ENCODE data around the gene TPD52L3.

TPD52L3 gene

GRCh38 chr9:6356441-6356840 is 28.3 kb downstream of the TPD52L3 start:
- Histone ChIP-seq H3K9me3 (replicated peaks in 1 of 2; ENCODE audit: control insufficient read depth in 2 of 2, insufficient read depth in 1 of 2, low read depth in 1 of 2, low read length in 2 of 2) (no peaks in the 10 kb centered on the region), H3K27ac (replicated peaks; ENCODE audit: low read length) (no peak overlapping the region), H2BK15ac (ENCODE audit: low read length) (no peak overlapping the region), H3K4me1 (ENCODE audit: control insufficient read depth in 2 of 2, insufficient read depth in 1 of 2, low read depth in 1 of 2, low read length in 2 of 2) (no peaks in the 10 kb centered on the region), H2BK12ac (ENCODE audit: low read length) (no peak overlapping the region), H2BK5ac (ENCODE audit: low read length) (no peak overlapping the region), H2AFZ (ENCODE audit: low read length) (no peak overlapping the region), H4K91ac (ENCODE audit: low read depth, low read length, poor library complexity) (no peak overlapping the region), H2AK5ac (ENCODE audit: low read depth, low read length) (no peak overlapping the region), H3K4me3 (ENCODE audit: low read length in 2 of 2) (no peak overlapping the region), H3K4ac (ENCODE audit: low read length) (no peak overlapping the region), H2BK120ac (ENCODE audit: low read depth, low read length) (no peak overlapping the region), H3K9ac (ENCODE audit: low read depth, low read length, poor library complexity) (no peak overlapping the region), H3K79me1 (ENCODE audit: low read depth, low read length) (no peaks in the 10 kb centered on the region), H3K18ac (ENCODE audit: low read length) (no peak overlapping the region), H4K8ac (ENCODE audit: low read depth, low read length) (no peak overlapping the region), H3K27me3 (ENCODE audit: control insufficient read depth in 3 of 3, insufficient read depth in 3 of 3, low read depth in 1 of 3, low read length in 3 of 3) (peaks cover 0 to 3% (median 0%) of the 10 kb centered on the region in 3 experiments), H3K23ac (ENCODE audit: low read depth, low read length, poor library complexity) (no peak overlapping the region), H3K36me3 (replicated peaks in 1 of 2; ENCODE audit: control insufficient read depth in 2 of 2, insufficient read depth in 2 of 2, low read length in 2 of 2) (no peaks in the 10 kb centered on the region), H3K4me2 (ENCODE audit: insufficient read depth, low read length, poor library complexity, severe bottlenecking) (no peak overlapping the region), H3K14ac (ENCODE audit: low read length) (no peak overlapping the region)
- DNase-seq (ENCODE audit: low spot score): no peak
- no CpG with 5 or more reads among the region's 1 CpG for WGBS, 2 donors (ENCODE audit: extremely low coverage in 2 of 2, insufficient read length in 2 of 2, insufficient replicate concordance in 1 of 2)

- H3K4ac ChIP-seq (ENCODE audit: low read length): no peak overlapping the region
- H3K36me3 ChIP-seq (replicated peaks in 1 of 2; ENCODE audit: control insufficient read depth in 2 of 2, insufficient read depth in 2 of 2, low read length in 2 of 2): no peaks in the 10 kb centered on the region
- WGBS, 2 donors (ENCODE audit: extremely low coverage in 2 of 2, insufficient read length in 2 of 2, insufficient replicate concordance in 1 of 2): no CpG with 5 or more reads among the region's 1 CpG
- H3K23ac ChIP-seq (ENCODE audit: low read depth, low read length, poor library complexity): no peak overlapping the region
- no peak overlapping the region for H3K27ac ChIP-seq (replicated peaks; ENCODE audit: low read length)
- H3K9ac ChIP-seq (ENCODE audit: low read depth, low read length, poor library complexity): no peak overlapping the region
- H2BK15ac ChIP-seq (ENCODE audit: low read length): no peak overlapping the region
- H4K91ac ChIP-seq (ENCODE audit: low read depth, low read length, poor library complexity): no peak overlapping the region
- H3K14ac ChIP-seq (ENCODE audit: low read length): no peak overlapping the region
- no peak overlapping the region for H3K18ac ChIP-seq (ENCODE audit: low read length)
- no peak overlapping the region for H2BK120ac ChIP-seq (ENCODE audit: low read depth, low read length)
- H4K8ac ChIP-seq (ENCODE audit: low read depth, low read length): no peak overlapping the region
- no peaks in the 10 kb centered on the region for H3K4me1 ChIP-seq (ENCODE audit: control insufficient read depth in 2 of 2, insufficient read depth in 1 of 2, low read depth in 1 of 2, low read length in 2 of 2)
- no peaks in the 10 kb centered on the region for H3K9me3 ChIP-seq (replicated peaks in 1 of 2; ENCODE audit: control insufficient read depth in 2 of 2, insufficient read depth in 1 of 2, low read depth in 1 of 2, low read length in 2 of 2)
- H2AFZ ChIP-seq (ENCODE audit: low read length): no peak overlapping the region
- H3K79me1 ChIP-seq (ENCODE audit: low read depth, low read length): no peaks in the 10 kb centered on the region
- peaks cover 0 to 5% (median 0%) of the 10 kb centered on the region in 3 experiments for H3K27me3 ChIP-seq (ENCODE audit: control insufficient read depth in 3 of 3, insufficient read depth in 3 of 3, low read depth in 1 of 3, low read length in 3 of 3)
- H2AK5ac ChIP-seq (ENCODE audit: low read depth, low read length): no peak overlapping the region
- no peak overlapping the region for H2BK12ac ChIP-seq (ENCODE audit: low read length)
- H3K4me3 ChIP-seq (ENCODE audit: low read length in 2 of 2): no peak overlapping the region
- H2BK5ac ChIP-seq (ENCODE audit: low read length): no peak overlapping the region
- no peak overlapping the region for H3K4me2 ChIP-seq (ENCODE audit: insufficient read depth, low read length, poor library complexity, severe bottlenecking)
- no peak for DNase-seq (ENCODE audit: low spot score)
Observed at GRCh38 chr9:6356904-6357303, 28.7 kb downstream of the TPD52L3 start.

GRCh38 chr9:6367128-6367890 is 39.1 kb downstream of the TPD52L3 start:
- Histone ChIP-seq H3K9me3 (replicated peaks in 1 of 2; ENCODE audit: control insufficient read depth in 2 of 2, insufficient read depth in 1 of 2, low read depth in 1 of 2, low read length in 2 of 2) (peaks cover 4 to 7% of the 10 kb centered on the region in 2 donors), H3K9ac (ENCODE audit: low read depth, low read length, poor library complexity) (no peak overlapping the region), H2BK12ac (ENCODE audit: low read length) (no peak overlapping the region), H2BK120ac (ENCODE audit: low read depth, low read length) (no peak overlapping the region), H4K8ac (ENCODE audit: low read depth, low read length) (no peak overlapping the region), H3K27me3 (ENCODE audit: control insufficient read depth in 3 of 3, insufficient read depth in 3 of 3, low read depth in 1 of 3, low read length in 3 of 3) (peaks cover 0 to 4% (median 0%) of the 10 kb centered on the region in 3 experiments), H3K4ac (ENCODE audit: low read length) (no peak overlapping the region), H3K36me3 (replicated peaks in 1 of 2; ENCODE audit: control insufficient read depth in 2 of 2, insufficient read depth in 2 of 2, low read length in 2 of 2) (no peaks in the 10 kb centered on the region), H3K23ac (ENCODE audit: low read depth, low read length, poor library complexity) (no peak overlapping the region), H3K14ac (ENCODE audit: low read length) (no peak overlapping the region), H2BK15ac (ENCODE audit: low read length) (no peak overlapping the region), H2AK5ac (ENCODE audit: low read depth, low read length) (no peak overlapping the region), H3K4me2 (ENCODE audit: insufficient read depth, low read length, poor library complexity, severe bottlenecking) (no peak overlapping the region), H3K4me1 (ENCODE audit: control insufficient read depth in 2 of 2, insufficient read depth in 1 of 2, low read depth in 1 of 2, low read length in 2 of 2) (no peaks in the 10 kb centered on the region), H3K27ac (replicated peaks; ENCODE audit: low read length) (no peak overlapping the region), H3K18ac (ENCODE audit: low read length) (no peak overlapping the region), H3K79me1 (ENCODE audit: low read depth, low read length) (no peaks in the 10 kb centered on the region), H2AFZ (ENCODE audit: low read length) (no peak overlapping the region), H2BK5ac (ENCODE audit: low read length) (no peak overlapping the region), H3K4me3 (ENCODE audit: low read length in 2 of 2) (no peak overlapping the region), H4K91ac (ENCODE audit: low read depth, low read length, poor library complexity) (no peak overlapping the region)
- WGBS, 2 donors (ENCODE audit: extremely low coverage in 2 of 2, insufficient read length in 2 of 2, insufficient replicate concordance in 1 of 2): 100% methylated on average over 1 of the region's 4 CpGs; no CpG with 5 or more reads in 1 of the 2 donors
- no peak for DNase-seq (ENCODE audit: low spot score)

GRCh38 chr9:6368831-6369230 is 40.7 kb downstream of the TPD52L3 start:
- H3K4me1 ChIP-seq (ENCODE audit: control insufficient read depth in 2 of 2, insufficient read depth in 1 of 2, low read depth in 1 of 2, low read length in 2 of 2): no peaks in the 10 kb centered on the region
- H3K23ac ChIP-seq (ENCODE audit: low read depth, low read length, poor library complexity): no peak overlapping the region
- H4K8ac ChIP-seq (ENCODE audit: low read depth, low read length): no peak overlapping the region
- no peak overlapping the region for H2BK12ac ChIP-seq (ENCODE audit: low read length)
- H3K4me3 ChIP-seq (ENCODE audit: low read length in 2 of 2): no peak overlapping the region
- no peak overlapping the region for H3K18ac ChIP-seq (ENCODE audit: low read length)
- no peak overlapping the region for H2BK120ac ChIP-seq (ENCODE audit: low read depth, low read length)
- WGBS, 2 donors (ENCODE audit: extremely low coverage in 2 of 2, insufficient read length in 2 of 2, insufficient replicate concordance in 1 of 2): no CpG with 5 or more reads among the region's 2 CpGs
- no peaks in the 10 kb centered on the region for H3K36me3 ChIP-seq (replicated peaks in 1 of 2; ENCODE audit: control insufficient read depth in 2 of 2, insufficient read depth in 2 of 2, low read length in 2 of 2)
- H2AFZ ChIP-seq (ENCODE audit: low read length): no peak overlapping the region
- no peak overlapping the region for H3K9ac ChIP-seq (ENCODE audit: low read depth, low read length, poor library complexity)
- H3K4me2 ChIP-seq (ENCODE audit: insufficient read depth, low read length, poor library complexity, severe bottlenecking): no peak overlapping the region
- H3K27ac ChIP-seq (replicated peaks; ENCODE audit: low read length): no peak overlapping the region
- H2AK5ac ChIP-seq (ENCODE audit: low read depth, low read length): no peak overlapping the region
- no peak overlapping the region for H3K14ac ChIP-seq (ENCODE audit: low read length)
- H3K9me3 ChIP-seq (replicated peaks in 1 of 2; ENCODE audit: control insufficient read depth in 2 of 2, insufficient read depth in 1 of 2, low read depth in 1 of 2, low read length in 2 of 2): peaks cover 4 to 7% of the 10 kb centered on the region in 2 donors
- H3K27me3 ChIP-seq (ENCODE audit: control insufficient read depth in 3 of 3, insufficient read depth in 3 of 3, low read depth in 1 of 3, low read length in 3 of 3): peaks cover 0 to 4% (median 0%) of the 10 kb centered on the region in 3 experiments
- no peak overlapping the region for H2BK15ac ChIP-seq (ENCODE audit: low read length)
- DNase-seq (ENCODE audit: low spot score): no peak
- H3K79me1 ChIP-seq (ENCODE audit: low read depth, low read length): no peaks in the 10 kb centered on the region
- H3K4ac ChIP-seq (ENCODE audit: low read length): no peak overlapping the region
- H2BK5ac ChIP-seq (ENCODE audit: low read length): no peak overlapping the region
- H4K91ac ChIP-seq (ENCODE audit: low read depth, low read length, poor library complexity): no peak overlapping the region

Data from neuronal stem cell (in vitro differentiated cells).